SH-SY5Y (cell line): ENCODE measurements around the gene ELMO3.

Experiments used
- GATA2 ChIP-seq: IDR thresholded peaks from 2 replicates; pipeline ENCODE4 v1.6.1; 2011; ENCODE audit warnings: mild to moderate bottlenecking, low read depth, low read length
- GATA3 ChIP-seq: IDR thresholded peaks from 2 replicates; pipeline ENCODE4 v1.6.1; 2011; ENCODE audit warnings: low read depth, mild to moderate bottlenecking, low read length, moderate library complexity

Gene ELMO3

GRCh38 chr16:67157892-67158635 lies 40.9 kb upstream of the ELMO3 start:
- no peak for TF ChIP-seq GATA3
- no peak for TF ChIP-seq GATA2

DNA sequence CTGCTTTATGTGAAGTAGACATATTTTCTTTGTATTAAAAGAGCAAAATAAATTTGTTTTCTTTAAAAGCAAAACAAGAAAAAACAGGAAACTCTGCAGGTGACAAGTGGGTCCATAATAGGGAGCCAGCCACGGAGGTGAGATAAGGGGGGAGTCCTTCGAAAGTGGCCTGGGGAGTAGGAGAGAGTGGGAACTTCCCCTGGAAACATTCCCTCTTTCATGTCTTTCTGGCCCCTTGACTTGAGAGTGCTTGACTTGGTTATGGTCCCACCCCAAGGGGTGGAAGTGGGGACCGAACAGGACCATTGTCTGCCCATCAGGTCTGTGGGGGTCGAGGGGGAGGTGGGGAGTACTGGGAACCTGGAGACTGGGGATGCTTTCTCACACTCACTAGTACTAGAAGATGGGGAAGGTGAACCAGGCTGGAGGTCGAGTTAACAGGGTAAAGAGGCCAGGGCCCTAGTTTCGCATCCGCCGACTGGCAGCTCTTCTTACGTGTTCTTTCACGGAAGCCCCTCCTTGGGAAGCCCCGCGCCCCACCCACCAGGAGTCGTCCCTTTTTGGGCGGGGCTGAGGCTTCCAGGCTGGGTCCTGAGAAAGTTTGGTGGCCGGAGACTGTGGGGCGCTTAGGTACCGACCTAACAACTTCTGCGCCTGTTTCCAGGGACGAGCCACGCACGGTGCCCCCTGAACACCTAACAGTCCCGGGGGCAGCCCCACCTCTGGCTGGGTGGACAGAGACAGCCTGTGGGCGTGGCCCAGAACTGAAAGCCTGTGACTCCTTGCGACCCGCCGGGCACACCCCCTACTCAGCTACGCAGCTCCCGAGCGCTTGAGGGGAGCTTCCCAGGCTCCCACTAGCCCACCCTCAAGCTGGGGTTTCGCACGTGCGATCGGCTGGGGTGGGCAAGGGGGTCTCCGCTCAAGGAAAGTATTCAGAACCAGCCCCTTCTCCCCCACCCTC lies 40.0 kb upstream of the ELMO3 start:
- no peak for TF ChIP-seq GATA3
- no peak for TF ChIP-seq GATA2

GRCh38 chr16:67161595-67162058 lies 37.3 kb upstream of the ELMO3 start:
- TF ChIP-seq GATA2 (no peak), GATA3 (no peak)

GRCh38 chr16:67162506-67163163 lies 36.3 kb upstream of the ELMO3 start:
- TF ChIP-seq GATA3 (no peak), GATA2 (no peak)

DNA sequence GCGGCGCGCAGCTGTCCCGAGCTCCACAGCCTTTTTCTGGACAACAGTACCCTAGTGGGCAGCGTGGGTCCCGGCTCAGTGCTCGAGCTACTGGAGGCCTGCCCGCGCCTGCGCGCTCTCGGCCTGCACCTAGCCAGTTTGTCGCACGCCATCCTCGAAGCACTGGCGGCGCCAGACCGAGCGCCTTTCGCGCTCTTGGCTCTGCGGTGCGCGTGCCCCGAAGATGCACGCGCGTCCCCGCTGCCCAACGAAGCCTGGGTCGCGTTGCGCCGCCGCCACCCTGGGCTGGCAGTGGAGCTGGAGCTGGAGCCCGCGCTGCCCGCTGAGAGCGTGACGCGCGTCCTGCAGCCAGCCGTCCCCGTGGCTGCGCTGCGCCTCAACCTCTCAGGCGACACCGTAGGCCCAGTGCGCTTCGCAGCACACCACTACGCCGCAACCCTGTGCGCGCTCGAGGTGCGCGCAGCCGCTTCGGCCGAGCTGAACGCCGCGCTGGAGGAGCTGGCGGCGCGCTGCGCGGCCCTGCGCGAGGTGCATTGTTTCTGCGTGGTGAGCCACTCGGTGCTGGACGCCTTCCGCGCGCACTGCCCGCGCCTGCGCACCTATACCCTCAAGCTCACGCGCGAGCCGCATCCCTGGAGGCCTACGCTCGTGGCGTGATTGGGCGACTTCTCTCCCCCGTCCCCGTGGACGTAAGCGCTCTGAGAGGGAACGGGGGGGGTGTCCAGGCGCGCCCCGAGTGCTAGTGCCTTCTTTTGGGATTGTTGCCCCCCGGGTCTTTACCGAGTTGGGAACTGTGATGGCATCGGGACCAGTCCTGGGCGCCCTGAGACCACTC lies 35.5 kb upstream of the ELMO3 start:
- TF ChIP-seq GATA2 (no peak), GATA3 (no peak)

- TF ChIP-seq GATA3, result no peak
- TF ChIP-seq GATA2, result no peak
Observed at GRCh38 chr16:67163999-67164558, 34.9 kb upstream of the ELMO3 start.

GRCh38 chr16:67164599-67165061 lies 34.3 kb upstream of the ELMO3 start, which contains the start of gene HSF4:
Gene HSF4, plus strand, starts transcription at chr16:67164745. Its CDS starts 67 bp downstream, at chr16:67164812.
- TF ChIP-seq GATA2, result no peak

DNA sequence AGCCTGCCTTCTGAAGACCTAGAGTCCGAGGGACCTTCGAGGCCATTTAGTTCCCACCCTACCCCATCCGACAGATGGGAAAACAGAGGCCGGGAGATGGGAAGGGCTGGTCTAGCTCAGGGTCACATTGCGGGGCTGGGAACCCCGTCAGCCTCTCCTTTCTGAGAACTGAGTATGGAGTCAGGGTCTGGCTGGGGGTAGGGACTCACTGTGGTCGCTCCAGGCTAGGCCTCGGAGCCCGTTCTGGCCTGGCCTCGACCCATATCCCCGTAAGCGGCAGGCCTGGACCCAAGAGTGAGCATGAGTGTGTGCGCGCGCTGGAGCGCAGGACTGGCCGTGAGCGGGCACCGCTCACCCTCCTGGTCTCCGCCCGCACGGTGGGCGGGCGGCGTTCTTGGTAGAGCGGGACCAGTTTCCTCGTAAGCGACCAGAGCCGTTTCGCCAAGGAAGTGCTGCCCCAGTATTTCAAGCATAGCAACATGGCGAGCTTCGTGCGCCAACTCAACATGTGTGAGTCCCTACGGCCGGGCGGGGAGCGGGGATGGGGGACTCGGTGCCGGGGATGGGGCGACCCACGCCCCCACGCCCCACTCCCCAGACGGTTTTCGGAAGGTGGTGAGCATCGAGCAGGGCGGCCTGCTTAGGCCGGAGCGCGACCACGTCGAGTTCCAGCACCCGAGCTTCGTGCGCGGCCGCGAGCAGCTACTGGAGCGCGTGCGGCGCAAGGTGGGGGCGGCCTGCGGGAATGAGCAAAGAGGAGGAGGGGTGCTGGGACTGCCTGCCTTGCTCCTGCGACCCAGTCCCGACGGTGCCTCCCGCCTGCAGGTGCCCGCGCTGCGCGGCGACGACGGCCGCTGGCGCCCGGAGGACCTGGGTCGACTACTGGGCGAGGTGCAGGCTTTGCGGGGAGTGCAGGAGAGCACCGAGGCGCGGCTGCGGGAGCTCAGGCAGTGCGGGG lies 33.5 kb upstream of the ELMO3 start:
- no peak for TF ChIP-seq GATA2
- TF ChIP-seq GATA3, result no peak

DNA sequence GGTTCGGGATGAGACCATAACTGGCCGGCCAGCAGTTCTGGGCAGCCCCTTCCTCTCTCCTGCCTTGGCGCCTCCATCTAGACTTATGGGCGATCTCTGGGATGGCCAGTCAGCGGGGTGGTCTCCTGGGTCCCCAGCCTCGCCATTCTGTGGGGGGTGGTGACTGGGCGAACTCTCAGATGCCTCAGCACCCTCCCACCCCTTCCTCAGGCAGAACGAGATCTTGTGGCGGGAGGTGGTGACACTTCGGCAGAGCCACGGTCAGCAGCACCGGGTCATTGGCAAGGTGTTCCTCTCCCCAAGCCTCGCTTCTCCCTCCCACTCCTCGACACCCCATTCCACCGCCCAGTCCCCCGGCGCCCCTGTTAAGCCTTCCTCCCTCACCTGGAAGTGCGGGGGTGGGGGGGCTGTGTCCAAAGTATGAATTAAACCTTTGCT lies 32.8 kb upstream of the ELMO3 start:
- TF ChIP-seq GATA3 (no peak), GATA2 (no peak)

GRCh38 chr16:67166598-67167168 lies 32.2 kb upstream of the ELMO3 start:
- TF ChIP-seq GATA3, result no peak
- no peak for TF ChIP-seq GATA2

DNA sequence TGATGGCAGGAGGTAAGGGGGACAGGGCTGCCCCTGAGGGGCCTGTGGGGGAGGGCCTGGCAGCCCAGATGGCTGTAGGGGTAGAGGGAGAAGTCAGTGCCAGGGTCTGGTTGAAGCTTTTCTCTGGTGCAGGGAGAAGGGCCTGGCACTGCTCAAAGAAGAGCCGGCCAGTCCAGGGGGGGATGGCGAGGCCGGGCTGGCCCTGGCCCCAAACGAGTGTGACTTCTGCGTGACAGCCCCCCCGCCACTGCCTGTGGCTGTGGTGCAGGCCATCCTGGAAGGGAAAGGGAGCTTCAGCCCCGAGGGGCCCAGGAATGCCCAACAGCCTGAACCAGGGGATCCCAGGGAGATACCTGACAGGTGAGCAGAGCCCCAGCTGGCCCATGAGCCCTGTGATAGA lies 31.3 kb upstream of the ELMO3 start:
- TF ChIP-seq GATA3, result no peak
- TF ChIP-seq GATA2, result no peak

DNA sequence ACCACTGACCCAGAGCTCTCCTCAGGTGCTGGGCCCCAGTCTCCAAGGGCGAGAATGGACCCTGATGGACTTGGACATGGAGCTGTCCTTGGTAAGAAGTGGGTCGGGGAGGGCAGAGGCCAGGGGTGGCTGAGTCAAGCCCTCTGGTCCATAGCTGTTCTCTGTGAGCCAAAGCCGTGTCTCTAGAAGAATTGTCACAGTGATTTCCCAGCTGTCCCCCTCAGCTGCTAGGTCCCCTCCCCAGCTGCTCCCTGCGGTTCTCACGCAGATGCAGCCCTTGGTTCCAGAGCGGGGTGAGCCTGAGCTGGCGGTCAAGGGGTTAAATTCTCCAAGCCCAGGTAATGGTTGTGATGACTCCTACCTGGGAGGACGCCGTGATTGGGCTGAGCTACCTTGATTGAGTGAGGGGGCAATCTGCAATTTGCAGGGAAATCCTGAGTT lies 29.9 kb upstream of the ELMO3 start:
- TF ChIP-seq GATA2, result no peak
